ENCODE data around the gene ZNG1F.
"Not testable (repeated sequence)": the region's sequence is repeated elsewhere in the genome, so short reads cannot be mapped to it uniquely, and the experiment has no call there.

The ZNG1F gene

DNA sequence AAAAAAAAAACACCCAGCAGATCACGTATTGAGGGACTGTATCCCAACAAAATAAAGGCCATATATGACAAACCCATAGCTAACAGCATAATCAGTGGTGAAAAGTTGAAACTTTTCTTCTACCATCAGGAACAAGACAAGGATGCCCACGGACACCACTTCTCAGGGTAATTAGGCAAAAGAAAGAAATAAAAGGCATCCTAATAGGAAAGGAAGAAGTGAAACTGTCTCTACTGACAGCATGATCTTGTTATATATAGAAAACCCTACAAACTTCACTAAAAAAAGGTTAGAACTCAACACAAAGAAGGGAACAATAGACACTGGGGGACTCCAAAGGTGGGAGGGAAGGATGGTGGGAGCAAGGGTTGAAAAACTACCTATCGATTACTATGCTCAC, 102.9 kb downstream of the ZNG1F start:
- DNase-seq (ENCODE audit: low spot score) = not testable (repeated sequence)

DNA sequence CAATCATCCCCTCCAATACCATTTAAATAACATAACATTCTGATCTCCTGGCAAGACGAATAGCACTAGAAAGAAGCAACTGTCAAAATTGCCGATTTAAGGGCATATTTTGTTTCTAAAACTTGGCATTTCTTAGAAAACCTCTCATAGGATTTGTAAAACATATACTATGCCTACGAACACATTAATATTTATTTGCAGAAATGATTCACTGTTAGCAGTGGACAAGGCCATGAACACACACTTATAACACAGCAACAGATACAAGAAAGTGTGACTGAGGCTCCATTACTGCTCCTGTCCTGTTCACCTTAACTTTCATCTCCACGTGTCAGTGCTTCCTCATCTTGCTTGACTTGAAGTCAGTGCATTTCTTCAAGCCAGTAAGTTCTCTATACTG, 106.8 kb downstream of the ZNG1F start:
- DNase-seq (ENCODE audit: low spot score) = not testable (repeated sequence)

All from left forelimb (tissue), 1 donor.